Inferior parietal cortex (tissue), 1 donor: Measurements from ENCODE around the gene KCNJ16.

Source experiments
- DNase-seq: peaks from one replicate; pipeline ENCODE4 v3.0.0-alpha.2; 2016; ENCODE audit errors: extremely low spot score

Gene KCNJ16

GRCh38 chr17:70070305-70071027, 4.6 kb upstream of the KCNJ16 start:
- DNase-seq: no peak

- no peak for DNase-seq
These were observed 3.9 kb upstream of the KCNJ16 start for GRCh38 chr17:70071127-70071526.

DNA sequence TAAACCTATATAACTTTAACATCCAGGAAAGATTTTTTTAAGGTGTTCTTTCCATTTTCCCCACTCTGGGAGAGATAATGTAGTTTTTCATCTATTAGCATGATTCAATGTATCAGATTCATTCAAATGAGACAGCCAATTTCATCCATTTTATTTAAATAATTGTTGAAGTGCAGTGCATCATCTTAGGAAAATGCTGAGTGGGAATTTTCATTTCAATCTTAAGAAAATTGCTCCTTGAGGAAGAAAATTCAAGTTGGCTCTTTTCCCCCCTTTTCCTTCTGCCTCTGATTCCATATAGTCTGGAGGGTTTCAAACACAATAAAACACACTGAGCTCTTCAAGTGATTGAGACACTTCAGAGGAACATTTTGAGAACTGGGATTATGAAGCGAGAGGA, 3.4 kb upstream of the KCNJ16 start:
- DNase-seq: no peak

GRCh38 chr17:70072546-70073309, 2.3 kb upstream of the KCNJ16 start:
- peak; percentile 27 for DNase-seq

DNA sequence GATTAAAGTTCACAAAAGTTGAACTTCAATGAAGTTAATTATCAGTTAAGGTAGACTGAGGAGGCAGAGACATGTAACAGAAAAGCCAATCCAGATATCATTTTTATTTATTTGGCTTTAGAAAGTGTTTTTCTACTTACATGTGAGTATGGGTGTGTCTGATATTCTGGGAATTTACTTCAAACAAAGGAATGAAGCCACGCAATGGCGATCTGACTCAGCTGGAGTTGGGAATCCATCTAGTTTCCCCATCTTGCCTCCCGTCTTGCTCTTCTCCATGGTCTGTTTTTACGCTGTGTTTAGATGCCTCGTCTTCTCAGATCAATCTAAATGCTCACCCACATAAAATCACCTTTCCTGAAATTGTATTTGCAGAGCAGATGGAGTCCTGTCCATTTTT, 1.7 kb upstream of the KCNJ16 start:
- DNase-seq: no peak

- DNase-seq: no peak
These were observed 1.2 kb upstream of the KCNJ16 start for GRCh38 chr17:70073799-70074198.

DNA sequence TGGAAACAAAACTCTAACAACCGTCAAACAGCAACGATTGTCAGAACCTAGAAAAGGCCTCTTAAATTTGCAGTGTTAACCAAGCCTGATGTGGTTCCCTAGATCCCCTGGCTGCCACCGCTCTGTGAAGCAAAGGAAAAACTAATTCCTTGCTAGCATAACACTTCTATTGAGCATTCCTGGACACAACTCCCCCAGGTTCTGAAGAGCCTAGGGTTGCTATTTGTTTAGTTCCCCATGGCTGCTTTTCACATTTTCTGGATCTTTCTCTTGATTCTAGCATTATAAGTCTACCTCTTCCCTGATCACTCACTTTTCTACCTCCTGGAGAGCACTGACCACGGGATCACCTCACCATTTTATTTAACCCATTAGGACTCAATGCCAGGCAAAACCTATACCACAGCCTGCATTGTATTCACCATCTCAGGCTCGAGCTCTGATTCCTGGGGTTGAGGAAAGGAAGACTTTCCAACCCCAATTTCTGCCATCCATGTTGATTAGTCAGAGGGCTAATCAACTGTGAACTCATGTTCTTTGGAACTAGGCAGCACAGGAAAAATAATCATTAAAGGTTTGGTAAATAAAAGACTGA, 692 bp upstream of the KCNJ16 start:
- no peak for DNase-seq

DNA sequence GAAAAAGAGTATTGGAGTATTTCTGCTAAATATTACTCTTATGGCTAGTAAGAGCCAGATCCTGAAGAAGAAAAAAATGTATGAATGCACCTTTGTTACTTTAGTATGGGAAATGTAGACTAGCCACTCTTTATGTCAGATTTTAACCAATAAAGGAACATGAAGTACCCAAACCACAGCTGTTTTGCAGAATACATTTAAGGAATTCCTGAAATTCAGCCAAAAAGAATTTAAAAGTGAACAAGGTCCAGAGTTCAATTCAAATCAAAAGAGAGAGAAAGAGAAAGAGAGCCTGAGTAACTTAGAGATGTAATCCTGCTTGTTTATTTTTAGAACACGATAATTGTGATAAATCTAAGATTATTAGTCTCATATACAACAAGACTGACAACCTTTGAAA, 1.2 kb downstream of the KCNJ16 start:
- DNase-seq: no peak

DNA sequence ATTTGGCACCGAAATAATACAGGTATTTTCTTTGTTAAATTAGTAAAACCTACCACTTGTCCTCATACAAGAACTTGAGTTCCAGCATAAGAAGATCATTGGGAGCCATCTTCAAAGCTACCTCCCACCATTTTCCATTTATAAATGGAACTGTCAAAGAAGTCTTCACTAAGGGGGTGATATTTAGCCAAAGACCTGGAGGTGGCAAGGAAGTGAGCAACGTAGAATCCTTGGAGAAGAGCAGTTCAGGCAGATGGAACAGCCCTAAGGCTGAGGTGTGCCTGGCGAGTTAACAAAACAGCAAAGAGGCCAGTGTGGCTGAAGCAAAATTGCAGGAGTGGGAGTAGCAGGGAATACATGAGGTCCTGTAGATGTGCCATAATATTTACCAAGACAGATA, 1.8 kb downstream of the KCNJ16 start:
- no peak for DNase-seq

DNA sequence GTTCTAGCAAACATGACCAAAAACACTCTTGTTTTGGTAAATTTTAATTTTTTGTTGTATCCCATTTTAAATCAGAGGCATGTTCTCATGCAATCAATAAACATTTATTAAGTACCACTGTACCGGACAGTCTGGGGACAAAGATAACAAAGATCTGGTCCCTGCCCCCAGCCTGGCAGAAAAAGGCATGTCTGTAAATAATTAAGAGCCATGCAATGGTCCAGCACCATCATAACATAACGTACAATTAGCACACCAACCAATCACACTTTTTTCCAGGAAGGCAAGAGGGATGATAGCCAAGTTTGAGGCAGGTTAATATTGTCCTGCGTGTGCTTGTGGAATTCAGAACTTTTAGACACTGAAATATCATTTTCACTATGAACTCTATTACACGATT, 3.5 kb downstream of the KCNJ16 start:
- no peak for DNase-seq

GRCh38 chr17:70078994-70079531, 4.0 kb downstream of the KCNJ16 start:
- no peak for DNase-seq

- no peak for DNase-seq
These were observed 5.7 kb downstream of the KCNJ16 start for GRCh38 chr17:70080541-70081347.

- DNase-seq: no peak
These were observed 6.9 kb downstream of the KCNJ16 start for GRCh38 chr17:70081885-70082284.

DNA sequence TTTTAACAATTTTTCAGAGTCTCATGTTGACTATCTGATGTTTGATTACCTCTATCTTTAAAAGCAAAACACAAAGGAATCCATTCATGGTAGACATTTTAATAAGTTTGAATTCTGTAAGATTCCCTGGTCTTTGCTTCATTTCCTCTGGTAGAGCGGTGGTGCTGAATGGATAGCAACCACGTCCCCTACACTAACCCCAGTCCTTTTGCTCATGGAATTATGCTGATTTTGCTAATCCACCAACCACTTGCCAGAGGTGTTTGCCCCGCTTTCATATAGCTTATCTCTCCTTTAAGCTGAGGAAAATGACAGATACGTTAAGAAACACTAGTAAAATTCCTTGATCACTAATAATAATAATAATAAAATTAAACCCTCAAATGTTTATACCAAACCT, 9.5 kb downstream of the KCNJ16 start:
- DNase-seq: no peak

DNA sequence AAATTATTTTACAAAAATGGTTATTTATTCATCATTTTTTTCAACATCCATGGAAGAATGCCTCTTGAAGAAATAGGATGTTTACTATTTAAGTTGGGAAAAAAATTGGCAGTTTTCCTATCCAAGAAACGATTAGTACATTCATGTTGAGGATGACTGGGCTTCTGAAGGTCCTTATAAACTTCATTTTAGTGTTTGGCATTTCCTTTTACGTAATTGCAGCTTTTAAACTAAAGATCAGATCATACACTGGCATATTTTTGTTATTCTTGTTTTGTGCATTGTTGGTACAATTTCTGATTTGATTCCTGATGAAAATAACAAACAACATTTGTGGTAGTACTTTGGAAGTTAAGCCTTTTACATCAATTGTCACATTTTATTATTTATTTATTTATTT, 11.5 kb downstream of the KCNJ16 start:
- DNase-seq: no peak

DNA sequence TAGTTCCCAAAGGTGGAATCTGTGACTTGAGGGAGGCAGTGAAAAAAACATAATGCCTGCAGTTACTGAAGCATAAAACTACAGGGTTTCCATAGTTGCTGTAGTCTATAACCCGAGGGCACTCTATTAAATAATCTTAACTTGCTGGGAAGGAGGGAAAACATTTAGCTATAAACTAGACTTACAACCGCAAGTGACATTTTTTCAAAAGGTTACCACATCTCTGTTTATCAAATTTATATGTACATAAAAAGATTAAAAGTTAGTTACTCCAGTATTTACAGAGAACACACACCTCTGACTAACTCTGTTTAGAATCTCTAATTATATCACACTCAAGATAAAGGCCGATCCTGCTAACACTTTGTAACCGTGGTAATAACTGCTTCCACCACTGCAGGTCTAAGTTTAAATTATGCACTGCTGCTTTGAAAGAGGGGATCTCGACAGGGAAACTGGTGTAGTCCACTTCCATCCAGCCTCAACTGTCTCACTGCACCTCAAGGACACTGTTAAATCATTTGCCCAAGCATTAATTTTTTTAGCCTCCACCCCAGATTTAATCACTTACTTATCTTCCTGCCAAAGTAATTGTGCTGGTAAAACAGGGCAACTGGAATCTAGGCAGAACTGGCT, 14.6 kb downstream of the KCNJ16 start:
- no peak for DNase-seq

DNA sequence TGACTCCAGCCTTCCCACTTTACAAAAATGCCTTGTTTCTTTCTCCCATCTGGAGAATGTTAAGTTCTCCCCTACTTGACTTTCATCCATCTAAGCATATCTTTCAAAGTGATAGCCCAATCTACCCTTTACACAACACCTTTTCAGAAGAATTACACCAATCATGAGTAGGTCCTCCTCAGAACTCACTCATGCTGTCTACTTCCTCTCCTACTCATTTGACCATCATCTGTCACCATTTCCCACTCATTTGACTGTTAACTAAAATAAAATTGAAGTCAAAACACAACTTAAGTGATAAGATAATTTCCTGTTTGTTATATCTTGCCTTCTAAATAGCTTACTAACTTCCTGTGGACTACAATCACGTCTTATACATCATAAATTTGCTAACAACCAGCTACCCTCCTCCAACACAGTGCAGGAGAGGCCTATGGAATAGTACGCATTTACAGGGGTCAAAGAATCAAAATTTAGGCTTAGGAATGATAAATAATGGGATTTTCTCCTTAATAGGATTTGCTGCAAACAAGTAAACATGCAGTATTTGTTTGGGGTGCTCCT, 16.1 kb downstream of the KCNJ16 start:
- no peak for DNase-seq

DNA sequence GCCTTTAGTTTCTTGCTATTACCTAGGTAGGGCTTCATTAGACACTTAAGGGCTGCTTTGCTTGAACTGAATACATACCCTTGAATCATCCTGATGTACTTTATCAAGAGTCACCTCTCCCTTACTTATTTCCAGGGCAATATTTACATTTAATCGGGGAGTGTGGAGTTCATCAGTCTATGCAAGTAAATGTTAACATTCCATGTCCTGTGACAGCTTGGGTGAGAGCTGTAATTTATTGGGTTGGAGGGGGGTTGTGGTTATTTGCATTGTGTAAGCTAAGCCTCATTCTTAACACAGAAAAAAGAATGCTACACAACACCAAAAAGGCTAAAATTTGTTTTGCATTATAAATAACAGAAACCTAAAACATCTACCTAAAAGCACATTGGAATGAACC, 16.7 kb downstream of the KCNJ16 start:
- DNase-seq: no peak

DNA sequence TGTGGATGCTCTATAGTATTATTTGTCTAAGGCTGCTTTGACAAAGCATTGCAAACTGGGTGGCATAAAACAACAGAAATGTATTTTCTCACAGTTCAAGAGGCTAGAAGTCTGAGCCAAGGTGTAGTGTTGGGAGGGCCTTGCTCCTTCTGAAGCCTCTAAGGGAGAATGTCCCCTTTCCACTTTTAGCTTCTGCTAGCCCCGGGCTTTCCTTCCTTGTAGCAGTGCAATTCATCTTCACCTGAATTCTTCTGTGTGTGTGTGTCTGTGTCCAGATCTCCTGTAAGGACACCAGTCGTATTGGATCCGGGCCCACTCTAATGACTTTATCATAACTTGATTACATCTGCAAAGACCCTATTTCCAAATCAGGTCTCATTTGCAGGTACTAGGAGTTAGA, 18.1 kb downstream of the KCNJ16 start:
- DNase-seq: no peak

- no peak for DNase-seq
These were observed 20.4 kb downstream of the KCNJ16 start for GRCh38 chr17:70095455-70095854.

DNA sequence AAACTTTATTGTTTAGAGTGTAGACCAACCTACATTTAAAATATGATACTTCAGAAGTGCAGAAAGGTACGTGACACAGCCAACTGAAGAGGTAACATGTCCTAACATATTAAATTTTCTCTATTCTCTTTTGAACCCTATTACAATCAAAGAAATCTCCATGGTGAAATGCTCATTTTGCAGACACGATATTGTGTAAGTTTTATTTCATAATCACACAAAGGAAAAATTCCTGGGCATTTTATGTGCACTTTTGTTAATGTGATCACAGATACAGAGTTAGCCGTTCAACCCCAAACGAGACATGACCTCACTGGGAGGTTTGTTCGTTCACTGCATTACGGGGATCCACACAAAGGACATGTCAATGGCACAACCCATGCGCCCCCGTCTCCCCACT, 21.8 kb downstream of the KCNJ16 start:
- no peak for DNase-seq
